ENCODE results near the gene SLC9A4. TPM values are rescaled to one million over a fixed set of nuclear protein-coding genes. Genes with fewer than 3 reads are reported as not detected.

Gene SLC9A4
- total and polyA plus RNA-seq, 2 of the 4 experiments (the other 2 are of a cell fraction): not detected

DNA sequence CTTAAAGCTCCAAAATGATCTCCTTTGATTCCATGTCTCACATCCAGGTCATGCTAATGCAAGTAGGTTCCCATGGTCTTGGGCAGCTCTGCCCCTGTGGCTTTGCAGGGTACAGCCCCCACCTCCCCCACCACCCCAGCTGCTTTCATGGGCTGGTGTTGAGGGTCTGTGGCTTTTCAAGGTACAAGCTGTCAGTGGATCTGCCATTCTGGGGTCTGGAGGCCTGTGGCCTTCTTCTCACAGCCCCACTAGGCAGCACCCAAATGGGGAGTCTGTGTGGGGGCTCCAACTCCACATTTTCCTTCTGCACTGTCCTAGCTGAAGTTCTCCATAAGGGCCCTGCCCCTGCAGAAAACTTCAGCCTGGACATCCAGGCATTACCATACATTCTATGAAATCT lies 19.0 kb downstream of the SLC9A4 start:
- in situ Hi-C loops (cut with MboI; ENCODE audit: low sequenced_read_pairs) (no loop called here), intact Hi-C loops (cut with micrococcal nuclease) (no loop called here), dilution Hi-C loops (cut with HindIII; ENCODE audit: low sequenced_read_pairs, unreplicated experiment) (no loop called here)
- Histone ChIP-seq H2AFZ (replicated peaks; ENCODE audit: low read length, poor library complexity) (no peak overlapping the region), H3K14ac (replicated peaks; ENCODE audit: low read depth, low read length) (no peak overlapping the region), H3K9me3 (ENCODE audit: control insufficient read depth, insufficient read depth, low read length) (no peaks in the 10 kb centered on the region), H2AK5ac (ENCODE audit: low read depth, low read length) (no peak overlapping the region), H3K23ac (ENCODE audit: low read depth, low read length) (no peak overlapping the region), H3K4me2 (ENCODE audit: low read depth, low read length) (no peak overlapping the region), H2BK5ac (ENCODE audit: low read depth, low read length, poor library complexity, severe bottlenecking) (no peak overlapping the region), H2BK20ac (ENCODE audit: low read depth, low read length) (no peak overlapping the region), H3K27ac (ENCODE audit: insufficient read depth, low read length) (no peak overlapping the region), H3K4me1 (ENCODE audit: control insufficient read depth, insufficient read depth, low read length) (no peaks in the 10 kb centered on the region; the same call in 1 of the 2 replicates), H3K4me3 (ENCODE audit: insufficient read depth, low read depth, low read length) (no peak overlapping the region), H3K4ac (ENCODE audit: low read depth, low read length) (no peak overlapping the region), H3K9me1 (ENCODE audit: insufficient read depth, low read length) (no peaks in the 10 kb centered on the region), H2AK9ac (replicated peaks; ENCODE audit: low read depth, low read length, poor library complexity) (no peak overlapping the region), H4K91ac (ENCODE audit: insufficient read depth, low read depth, low read length) (no peak overlapping the region), H3K56ac (ENCODE audit: extremely low read depth, insufficient read depth, low read length) (no peak overlapping the region), H3K9ac (ENCODE audit: low read depth, low read length) (no peak overlapping the region), H3K36me3 (ENCODE audit: control insufficient read depth, insufficient read depth, low read length) (no peaks in the 10 kb centered on the region), H3K27me3 (ENCODE audit: control insufficient read depth, insufficient read depth, low read length) (no peaks in the 10 kb centered on the region; the same call in 1 of the 2 replicates), H2BK120ac (ENCODE audit: low read depth, low read length) (no peak overlapping the region), H3K79me1 (ENCODE audit: low read depth in 1 of 2, low read length in 2 of 2) (no peaks in the 10 kb centered on the region), H4K20me1 (ENCODE audit: insufficient read depth, low read length) (no peaks in the 10 kb centered on the region), H3K18ac (ENCODE audit: low read depth, low read length) (no peak overlapping the region), H4K8ac (ENCODE audit: low read depth in 2 of 2, low read length in 2 of 2) (no peak overlapping the region), H2BK15ac (ENCODE audit: low read depth, low read length) (no peak overlapping the region), H4K5ac (ENCODE audit: low read depth, low read length) (no peak overlapping the region)
- DNase-seq: no peak
- ATAC-seq (ENCODE audit: low read depth): no peak
- TF ChIP-seq RFX5 (IDR thresholded peaks at IDR 0.05; ENCODE audit: low read depth, low read length) (no peak), MAFK (IDR thresholded peaks at IDR 0.05; ENCODE audit: low read depth, low read length) (no peak), CHD1 (IDR thresholded peaks at IDR 0.05; ENCODE audit: low read depth, low read length) (no peak), NFE2L2 (IDR thresholded peaks at IDR 0.05; ENCODE audit: low read depth, low read length) (no peak), SMC3 (IDR thresholded peaks at IDR 0.05; ENCODE audit: low read depth, low read length) (no peak), MXI1 (IDR thresholded peaks at IDR 0.05; ENCODE audit: borderline replicate concordance, low read depth, low read length) (no peak), RCOR1 (IDR thresholded peaks at IDR 0.05; ENCODE audit: insufficient replicate concordance, low read length) (no peak), RAD21 (IDR thresholded peaks at IDR 0.05; ENCODE audit: low read length) (no peak), FOS (IDR thresholded peaks at IDR 0.05; ENCODE audit: low read depth, low read length) (no peak), POLR2A (IDR thresholded peaks at IDR 0.05; ENCODE audit: low read depth, low read length) (no peak), CEBPB (IDR thresholded peaks at IDR 0.05; ENCODE audit: low read depth, low read length) (no peak), MAZ (IDR thresholded peaks at IDR 0.05; ENCODE audit: borderline replicate concordance, low read depth, low read length) (no peak), BHLHE40 (IDR thresholded peaks at IDR 0.05; ENCODE audit: low read depth, low read length) (no peak)
- TF ChIP-seq, protein P1, sequence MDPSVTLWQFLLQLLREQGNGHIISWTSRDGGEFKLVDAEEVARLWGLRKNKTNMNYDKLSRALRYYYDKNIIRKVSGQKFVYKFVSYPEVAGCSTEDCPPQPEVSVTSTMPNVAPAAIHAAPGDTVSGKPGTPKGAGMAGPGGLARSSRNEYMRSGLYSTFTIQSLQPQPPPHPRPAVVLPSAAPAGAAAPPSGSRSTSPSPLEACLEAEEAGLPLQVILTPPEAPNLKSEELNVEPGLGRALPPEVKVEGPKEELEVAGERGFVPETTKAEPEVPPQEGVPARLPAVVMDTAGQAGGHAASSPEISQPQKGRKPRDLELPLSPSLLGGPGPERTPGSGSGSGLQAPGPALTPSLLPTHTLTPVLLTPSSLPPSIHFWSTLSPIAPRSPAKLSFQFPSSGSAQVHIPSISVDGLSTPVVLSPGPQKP (IDR thresholded peaks at IDR 0.05; ENCODE audit: borderline replicate concordance, low read depth, low read length): no peak
- TF ChIP-seq, protein P2, sequence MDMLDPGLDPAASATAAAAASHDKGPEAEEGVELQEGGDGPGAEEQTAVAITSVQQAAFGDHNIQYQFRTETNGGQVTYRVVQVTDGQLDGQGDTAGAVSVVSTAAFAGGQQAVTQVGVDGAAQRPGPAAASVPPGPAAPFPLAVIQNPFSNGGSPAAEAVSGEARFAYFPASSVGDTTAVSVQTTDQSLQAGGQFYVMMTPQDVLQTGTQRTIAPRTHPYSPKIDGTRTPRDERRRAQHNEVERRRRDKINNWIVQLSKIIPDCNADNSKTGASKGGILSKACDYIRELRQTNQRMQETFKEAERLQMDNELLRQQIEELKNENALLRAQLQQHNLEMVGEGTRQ (IDR thresholded peaks at IDR 0.05; ENCODE audit: low read depth, low read length): no peak
- TF ChIP-seq, protein P3, sequence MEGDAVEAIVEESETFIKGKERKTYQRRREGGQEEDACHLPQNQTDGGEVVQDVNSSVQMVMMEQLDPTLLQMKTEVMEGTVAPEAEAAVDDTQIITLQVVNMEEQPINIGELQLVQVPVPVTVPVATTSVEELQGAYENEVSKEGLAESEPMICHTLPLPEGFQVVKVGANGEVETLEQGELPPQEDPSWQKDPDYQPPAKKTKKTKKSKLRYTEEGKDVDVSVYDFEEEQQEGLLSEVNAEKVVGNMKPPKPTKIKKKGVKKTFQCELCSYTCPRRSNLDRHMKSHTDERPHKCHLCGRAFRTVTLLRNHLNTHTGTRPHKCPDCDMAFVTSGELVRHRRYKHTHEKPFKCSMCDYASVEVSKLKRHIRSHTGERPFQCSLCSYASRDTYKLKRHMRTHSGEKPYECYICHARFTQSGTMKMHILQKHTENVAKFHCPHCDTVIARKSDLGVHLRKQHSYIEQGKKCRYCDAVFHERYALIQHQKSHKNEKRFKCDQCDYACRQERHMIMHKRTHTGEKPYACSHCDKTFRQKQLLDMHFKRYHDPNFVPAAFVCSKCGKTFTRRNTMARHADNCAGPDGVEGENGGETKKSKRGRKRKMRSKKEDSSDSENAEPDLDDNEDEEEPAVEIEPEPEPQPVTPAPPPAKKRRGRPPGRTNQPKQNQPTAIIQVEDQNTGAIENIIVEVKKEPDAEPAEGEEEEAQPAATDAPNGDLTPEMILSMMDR (conservative IDR thresholded peaks at IDR 0.05; ENCODE audit: low read depth, low read length): no peak
- ChIA-PET POLR2A (ENCODE audit: unreplicated experiment) (no interaction called here), CTCF (no interaction called here)
- BruUV-seq (replicated peaks): no TSS peak
